Uterus (tissue), 4 donors: ENCODE measurements around the gene HSPA5. TPM values are rescaled to one million over a fixed set of nuclear protein-coding genes. Genes with fewer than 3 reads are reported as not detected.
"Not testable (repeated sequence)": the region's sequence is repeated elsewhere in the genome, so short reads cannot be mapped to it uniquely, and the experiment has no call there.

Source experiments
- DNase-seq, 2 donors: peaks; one replicate each; pipeline ENCODE4 v3.0.0-alpha.2; 2019 to 2020
- H3K27ac ChIP-seq, 2 donors: fragments of 200-600 bp; sonication (generic); 1 replicate in 1 of 2; 2 replicates in 1 of 2; pipeline ENCODE4 v1.5.1; 2016 to 2018
- H3K27me3 ChIP-seq, 2 donors: fragments of 200-600 bp; sonication (generic); one replicate each; pipeline ENCODE4 v1.5.1; 2018 to 2019; ENCODE audit warnings: control low read depth in 1 of 2
- H3K36me3 ChIP-seq, 2 donors: fragments of 200-600 bp; sonication (generic); one replicate each; pipeline ENCODE4 v1.5.1; 2019; ENCODE audit warnings: control low read depth in 1 of 2
- H3K4me1 ChIP-seq, 2 donors: fragments of 200-600 bp; sonication (generic); one replicate each; pipeline ENCODE4 v1.5.1; 2018 to 2019; ENCODE audit warnings: control low read depth in 1 of 2
- H3K4me3 ChIP-seq, 2 donors: fragments of 200-600 bp; sonication (generic); 1 replicate in 1 of 2; 2 replicates in 1 of 2; pipeline ENCODE4 v1.5.1; 2018 to 2019; ENCODE audit warnings: mild to moderate bottlenecking in 1 of 2
- H3K9me3 ChIP-seq, 2 donors: fragments of 200-600 bp; sonication (generic); one replicate each; pipeline ENCODE4 v1.5.1; 2019; ENCODE audit warnings: control low read depth in 1 of 2
- POLR2A ChIP-seq, 2 donors: fragments of 450-650 bp; IDR thresholded peaks; one replicate each; pipeline ENCODE4 v1.6.1; 2016; ENCODE audit warnings: antibody characterized with exemption in 2 of 2, mild to moderate bottlenecking in 1 of 2, moderate library complexity in 1 of 2
- intact Hi-C: fragments of 100-400 bp; cut with DNase I; formaldehyde crosslinking; loops from one replicate; pipeline ENCODE4 v1.15.1; 2023; ENCODE audit warnings: low total_unique reads
- total RNA-seq, 4 donors: library from RNA; depleted of rRNA in 3 of 4; stranded (reverse); fragments of >200 nt in 3 of 4; gene quantifications; one replicate each; pipeline versions ENCODE4 v1.1.0 to v1.2.4, GENCODE V29; 2014 to 2023
- TF ChIP-seq, protein P1 (sequence below), 4 experiments: fragments of 200-600 bp in 2 of 4; fragments of 450-650 bp in 2 of 4; sonication (generic) in 2 of 4; IDR thresholded peaks; one replicate each; pipeline ENCODE4 v1.5.1; 2016 to 2019; ENCODE audit warnings: antibody characterized with exemption in 4 of 4, mild to moderate bottlenecking in 2 of 4, moderate library complexity in 1 of 4
- donor health status: DM: yes; HTN: yes; CAD: no.

HSPA5 gene
- total RNA-seq, 4 donors from 2014 or later, result 23.1 to 143 (median 88.4) TPM

- no peaks in the 10 kb centered on the region for H3K9me3 ChIP-seq
- H3K27ac ChIP-seq, result no peak overlapping the region
- TF ChIP-seq, protein P1, sequence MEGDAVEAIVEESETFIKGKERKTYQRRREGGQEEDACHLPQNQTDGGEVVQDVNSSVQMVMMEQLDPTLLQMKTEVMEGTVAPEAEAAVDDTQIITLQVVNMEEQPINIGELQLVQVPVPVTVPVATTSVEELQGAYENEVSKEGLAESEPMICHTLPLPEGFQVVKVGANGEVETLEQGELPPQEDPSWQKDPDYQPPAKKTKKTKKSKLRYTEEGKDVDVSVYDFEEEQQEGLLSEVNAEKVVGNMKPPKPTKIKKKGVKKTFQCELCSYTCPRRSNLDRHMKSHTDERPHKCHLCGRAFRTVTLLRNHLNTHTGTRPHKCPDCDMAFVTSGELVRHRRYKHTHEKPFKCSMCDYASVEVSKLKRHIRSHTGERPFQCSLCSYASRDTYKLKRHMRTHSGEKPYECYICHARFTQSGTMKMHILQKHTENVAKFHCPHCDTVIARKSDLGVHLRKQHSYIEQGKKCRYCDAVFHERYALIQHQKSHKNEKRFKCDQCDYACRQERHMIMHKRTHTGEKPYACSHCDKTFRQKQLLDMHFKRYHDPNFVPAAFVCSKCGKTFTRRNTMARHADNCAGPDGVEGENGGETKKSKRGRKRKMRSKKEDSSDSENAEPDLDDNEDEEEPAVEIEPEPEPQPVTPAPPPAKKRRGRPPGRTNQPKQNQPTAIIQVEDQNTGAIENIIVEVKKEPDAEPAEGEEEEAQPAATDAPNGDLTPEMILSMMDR (IDR thresholded peaks at IDR 0.05), result no peak
- TF ChIP-seq POLR2A (IDR thresholded peaks at IDR 0.05), result no peak
- H3K4me1 ChIP-seq, result peaks cover 0 to 6% of the 10 kb centered on the region in 2 donors
- H3K27me3 ChIP-seq, result no peaks in the 10 kb centered on the region
- no peak overlapping the region for H3K4me3 ChIP-seq
- H3K36me3 ChIP-seq, result no peaks in the 10 kb centered on the region
- intact Hi-C loops, result no loop called here
- no peak for DNase-seq
These were observed 5.2 kb downstream of the HSPA5 start for GRCh38 chr9:125235804-125236519.

DNA sequence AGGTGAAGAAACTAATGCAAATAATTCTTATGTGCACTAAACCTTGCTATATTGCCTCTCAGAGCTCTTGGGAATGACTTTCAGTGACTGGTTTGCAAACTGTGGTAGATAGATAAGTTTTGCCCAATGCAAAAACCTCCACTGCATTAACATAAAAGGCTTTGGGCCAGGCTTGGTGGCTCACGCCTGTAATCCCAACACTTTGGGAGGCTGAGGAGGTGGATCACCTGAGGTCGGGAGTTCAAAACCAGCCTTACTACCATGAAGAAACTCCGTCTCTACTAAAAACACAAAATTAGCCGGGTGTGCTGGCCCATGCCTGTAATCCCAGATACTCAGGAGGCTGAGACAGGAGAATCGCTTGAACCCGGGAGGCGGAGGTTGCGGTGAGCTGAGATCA, 7.0 kb downstream of the HSPA5 start:
- H3K9me3 ChIP-seq, H3K4me3 ChIP-seq, intact Hi-C loops, H3K27ac ChIP-seq, DNase-seq, H3K4me1 ChIP-seq, H3K27me3 ChIP-seq, H3K36me3 ChIP-seq: not testable (repeated sequence)

DNA sequence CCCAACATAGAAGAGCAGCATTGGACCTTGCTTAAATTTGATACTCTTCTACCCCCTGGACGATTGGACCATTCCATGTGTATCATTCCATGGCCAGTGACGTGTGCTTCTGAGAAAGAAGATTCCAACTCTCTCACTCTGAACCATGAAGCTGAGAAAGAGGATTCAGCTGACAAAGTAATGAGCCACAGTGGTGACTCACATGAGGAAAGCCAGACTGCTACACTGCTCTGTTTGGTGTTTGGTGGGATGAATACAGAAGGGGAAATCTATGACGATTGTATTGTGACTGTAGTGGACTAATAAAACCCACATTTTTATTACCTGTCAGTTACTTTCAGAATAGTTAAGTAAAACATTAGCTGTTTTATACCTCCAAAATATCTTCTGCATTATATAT, 7.5 kb downstream of the HSPA5 start:
- Histone ChIP-seq H3K4me3 (no peak overlapping the region), H3K27ac (no peak overlapping the region), H3K27me3 (no peaks in the 10 kb centered on the region), H3K36me3 (no peaks in the 10 kb centered on the region), H3K9me3 (no peaks in the 10 kb centered on the region), H3K4me1 (peaks cover 0 to 6% of the 10 kb centered on the region in 2 donors)
- TF ChIP-seq, protein P1 (IDR thresholded peaks at IDR 0.05), result no peak
- no peak for TF ChIP-seq POLR2A (IDR thresholded peaks at IDR 0.05)
- intact Hi-C loops, result no loop called here
- no peak for DNase-seq

- Histone ChIP-seq H3K27me3 (no peaks in the 10 kb centered on the region), H3K36me3 (no peaks in the 10 kb centered on the region), H3K9me3 (no peaks in the 10 kb centered on the region), H3K4me1 (no peaks in the 10 kb centered on the region), H3K4me3 (no peak overlapping the region), H3K27ac (no peak overlapping the region)
- no peak for DNase-seq
- intact Hi-C loops, result no loop called here
- no peak for TF ChIP-seq POLR2A (IDR thresholded peaks at IDR 0.05)
- TF ChIP-seq, protein P1 (IDR thresholded peaks at IDR 0.05), result no peak
These were observed 13.4 kb downstream of the HSPA5 start for GRCh38 chr9:125227761-125228160.

GRCh38 chr9:125224858-125225257, 16.3 kb downstream of the HSPA5 start:
- H3K4me3 ChIP-seq, H3K4me1 ChIP-seq, intact Hi-C loops, H3K36me3 ChIP-seq, DNase-seq, H3K27ac ChIP-seq, H3K27me3 ChIP-seq, H3K9me3 ChIP-seq: not testable (repeated sequence)

GRCh38 chr9:125218621-125219020, 22.5 kb downstream of the HSPA5 start:
- no peak for DNase-seq
- no peak overlapping the region for H3K27ac ChIP-seq
- TF ChIP-seq POLR2A (IDR thresholded peaks at IDR 0.05), result no peak
- TF ChIP-seq, protein P1 (IDR thresholded peaks at IDR 0.05), result no peak
- H3K9me3 ChIP-seq, result no peaks in the 10 kb centered on the region
- no peaks in the 10 kb centered on the region for H3K27me3 ChIP-seq
- no peak overlapping the region for H3K4me3 ChIP-seq
- no peaks in the 10 kb centered on the region for H3K4me1 ChIP-seq
- intact Hi-C loops, result no loop called here
- no peaks in the 10 kb centered on the region for H3K36me3 ChIP-seq
